Stimulated activated CD4-positive, alpha-beta T cell treated with anti-CD3 and anti-CD28 coated beads, Interleukin-15, amount 100 ng/mL, for 48 hours (primary cell): ENCODE data around the gene CPLX4.
A peak's percentile ranks its signal among the peaks of the same experiment; 100 is the strongest.

Experiments
- DNase-seq, 2 donors: peaks; one replicate each; pipeline ENCODE4 v3.0.0-alpha.2; 2020; ENCODE audit warnings: low read depth in 2 of 2

The CPLX4 gene

DNA sequence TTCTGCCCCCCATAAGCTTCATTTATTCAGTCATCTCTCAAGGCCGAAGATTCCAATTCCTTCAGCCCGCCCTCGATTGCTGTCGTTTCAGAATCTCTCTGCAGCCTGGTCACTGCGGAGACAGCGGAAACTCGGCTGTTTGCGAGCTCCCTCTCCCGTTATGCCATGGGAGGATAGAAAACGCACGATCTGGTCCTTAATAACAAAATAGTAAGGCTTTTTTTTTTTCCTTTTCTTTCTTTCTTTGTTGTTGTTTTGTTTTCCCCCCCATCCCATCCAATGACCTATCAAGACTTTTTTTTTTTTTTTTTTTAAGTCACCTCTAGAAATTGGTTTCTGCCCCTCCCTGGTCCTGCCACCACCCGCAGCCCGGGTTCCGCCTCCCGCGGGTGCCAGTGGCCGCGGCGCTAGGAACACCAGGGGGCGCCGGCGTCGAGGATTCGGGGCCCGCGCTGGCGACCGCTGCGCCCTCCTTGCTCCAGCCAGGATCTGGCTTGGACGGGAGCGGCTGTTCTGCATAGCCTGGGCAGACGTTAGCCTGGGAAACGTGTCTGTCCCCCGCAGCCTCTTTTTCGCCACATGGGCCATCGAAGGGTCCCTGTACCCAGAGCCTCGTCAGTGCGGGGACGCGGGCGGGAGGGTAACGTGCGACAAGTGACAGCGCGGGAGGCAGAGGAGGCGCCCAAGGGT is 10.1 kb downstream of the CPLX4 start:
- DNase-seq: peak; percentile 8 to 65

DNA sequence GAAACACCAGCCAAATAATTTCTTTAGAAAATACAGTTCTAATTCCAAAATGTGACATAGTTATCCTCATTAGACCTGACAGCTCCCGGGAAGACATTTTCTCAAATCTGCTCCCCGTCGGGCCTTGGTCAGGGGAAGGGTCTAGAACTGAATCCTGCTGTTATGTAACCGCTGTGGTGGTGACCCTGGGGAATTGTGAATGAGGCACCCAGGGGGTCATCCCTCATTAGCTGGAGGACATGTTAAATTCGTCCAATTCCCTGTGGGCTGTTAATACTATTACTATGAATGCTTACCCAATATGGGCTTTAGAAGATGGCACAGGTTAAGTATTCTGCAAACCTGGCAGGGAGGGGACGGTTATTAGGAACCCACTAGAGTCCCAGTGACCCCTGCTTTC is 11.8 kb downstream of the CPLX4 start:
- no peak for DNase-seq

DNA sequence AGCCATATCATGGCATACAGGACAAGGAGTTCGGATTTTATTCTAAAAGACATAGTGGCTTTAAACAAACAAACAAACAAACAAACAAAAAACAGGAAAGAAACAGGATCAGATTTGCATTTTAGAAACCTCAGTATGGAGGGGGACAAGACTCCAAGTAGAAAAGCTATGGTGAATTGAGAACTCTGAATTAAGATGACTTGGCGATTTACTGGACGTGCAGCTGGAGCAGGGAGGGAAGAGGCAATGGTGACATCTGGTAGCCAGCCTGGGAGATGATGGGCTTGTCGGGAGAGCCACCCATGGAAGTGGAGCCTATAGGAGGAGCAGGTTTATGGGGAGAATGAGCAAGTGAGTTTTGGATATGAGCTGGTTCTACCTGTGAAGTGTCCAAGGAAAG is 13.2 kb downstream of the CPLX4 start:
- DNase-seq: no peak

DNA sequence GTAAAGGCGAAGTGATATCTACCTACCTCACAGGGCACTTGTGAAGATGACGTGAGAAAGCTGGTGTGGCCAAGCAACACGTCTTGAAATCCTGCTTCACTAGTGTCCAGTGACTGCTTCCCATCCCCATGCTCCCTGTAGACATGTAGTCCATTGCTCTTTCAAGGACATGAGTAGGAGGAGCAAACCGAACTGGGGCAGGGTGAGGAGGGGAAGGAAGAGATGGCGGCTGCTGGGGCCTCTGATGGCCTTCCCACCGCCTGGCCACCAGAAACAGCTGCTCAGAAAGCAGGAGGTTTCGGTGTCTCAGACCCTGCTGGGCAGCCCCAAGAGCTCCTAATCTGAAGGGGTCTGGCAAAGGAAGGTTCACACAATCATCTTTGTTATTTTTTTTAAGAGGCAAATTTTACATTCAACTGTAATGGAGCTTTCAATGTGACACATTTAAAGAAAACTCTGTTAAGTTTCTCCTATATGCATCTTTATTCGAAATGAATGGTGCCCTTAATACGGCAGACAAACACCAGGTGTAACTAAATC is 14.7 kb downstream of the CPLX4 start:
- DNase-seq: no peak

DNA sequence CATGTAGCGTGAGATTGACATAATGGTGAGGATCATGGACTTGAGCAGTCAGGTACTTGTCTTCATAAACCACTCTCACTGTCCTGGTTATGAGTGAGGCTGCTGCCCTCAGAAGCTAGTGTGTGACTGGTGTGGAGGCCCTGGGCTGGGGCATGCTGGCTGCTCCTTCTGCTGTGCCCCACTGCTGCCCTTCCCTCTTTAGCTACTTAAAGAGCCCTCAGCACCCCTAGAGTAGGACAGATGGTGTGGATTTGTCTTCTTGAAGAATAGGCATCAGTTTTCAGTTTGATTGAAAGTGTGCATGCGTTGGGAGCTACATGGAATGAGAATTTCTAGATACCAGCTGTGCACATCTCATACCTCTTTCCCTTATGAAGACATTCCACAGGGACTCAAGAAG is 15.4 kb downstream of the CPLX4 start:
- no peak for DNase-seq

DNA sequence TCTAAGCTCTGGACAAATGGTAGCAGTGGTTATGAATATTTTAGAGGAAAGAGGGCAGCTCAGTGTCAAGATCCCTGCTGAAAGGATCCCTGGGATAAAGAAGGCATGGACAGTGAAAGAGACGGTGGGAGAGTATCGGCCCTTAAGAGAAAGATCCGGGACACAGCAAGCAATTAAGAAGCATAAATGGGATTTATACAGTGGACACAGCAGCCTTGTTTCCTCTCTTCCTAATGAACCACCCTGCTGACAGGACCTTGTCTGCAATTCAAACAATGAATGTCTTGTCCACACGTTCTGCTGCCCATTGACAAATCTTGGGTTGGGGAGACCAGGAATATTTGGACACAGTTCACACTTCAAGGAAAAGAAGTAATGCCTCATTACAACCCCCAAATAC is 16.5 kb downstream of the CPLX4 start:
- DNase-seq: no peak

DNA sequence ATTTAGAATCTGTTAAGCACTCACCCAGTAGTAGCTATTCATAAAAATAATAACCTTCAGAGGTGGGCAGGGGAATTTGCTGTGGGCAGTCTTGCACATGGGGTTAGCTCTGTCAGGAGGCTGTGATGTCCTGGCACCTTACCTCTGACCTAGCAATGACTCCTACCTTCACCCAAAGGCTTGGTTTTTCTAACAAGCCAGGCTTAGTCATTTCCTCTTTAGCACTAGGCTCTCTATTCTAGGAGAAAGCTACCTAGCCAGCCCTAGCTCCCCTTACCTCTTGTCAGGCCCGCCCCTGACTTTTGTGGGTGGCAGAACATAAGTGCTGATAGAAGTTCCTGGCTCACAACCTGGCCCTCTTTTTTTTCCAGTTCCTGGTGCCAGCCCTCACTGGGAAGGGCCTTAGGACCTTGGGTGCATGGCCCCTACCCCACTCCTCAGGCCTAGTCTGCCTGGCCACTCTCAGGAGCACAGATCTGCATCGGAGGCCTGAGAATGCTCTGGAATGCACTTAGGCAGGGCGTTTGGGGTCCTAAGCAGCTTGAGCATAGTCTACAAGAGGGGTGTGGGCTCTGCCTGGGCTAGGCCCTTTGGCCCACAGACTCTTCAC is 17.7 kb downstream of the CPLX4 start:
- no peak for DNase-seq

DNA sequence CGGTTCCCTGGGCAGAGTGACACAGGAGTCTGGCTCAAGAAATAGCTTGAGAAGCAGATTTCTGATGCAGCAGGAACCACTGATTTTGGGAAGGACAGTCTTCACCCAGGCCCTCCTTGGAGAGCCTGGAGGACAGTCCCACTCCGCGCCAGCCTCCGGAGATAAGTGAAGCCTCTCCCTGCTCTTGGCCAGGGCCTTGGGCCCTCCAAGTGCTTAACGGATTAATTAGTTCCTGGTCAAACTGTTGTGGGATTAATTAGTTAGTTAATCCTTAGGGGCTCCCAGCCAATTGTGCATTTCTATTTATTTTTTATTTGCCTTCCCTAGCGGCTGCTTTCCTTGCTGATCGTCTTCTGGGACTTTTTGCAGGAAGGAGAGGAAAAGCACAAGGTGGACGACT is 19.6 kb downstream of the CPLX4 start:
- DNase-seq: no peak

DNA sequence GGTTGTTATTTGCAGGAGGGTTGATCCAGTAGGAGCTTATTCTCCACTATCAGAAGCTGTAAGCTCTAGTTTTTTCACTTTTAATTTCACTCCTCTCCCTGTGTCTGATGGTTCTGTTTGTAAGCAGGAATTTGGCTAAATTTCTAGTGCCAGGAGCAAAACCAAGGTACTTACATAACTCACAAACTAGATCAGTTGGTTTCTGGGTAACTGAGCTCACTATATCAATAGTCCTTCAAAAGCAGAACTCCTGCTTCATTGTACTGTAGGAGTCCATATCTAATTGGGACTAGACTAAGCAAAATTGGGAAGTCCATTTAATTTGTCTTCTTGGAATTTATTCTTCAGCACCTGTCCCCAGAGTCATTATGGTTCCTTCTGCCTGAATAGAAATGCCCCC is 25.1 kb downstream of the CPLX4 start:
- no peak for DNase-seq

DNA sequence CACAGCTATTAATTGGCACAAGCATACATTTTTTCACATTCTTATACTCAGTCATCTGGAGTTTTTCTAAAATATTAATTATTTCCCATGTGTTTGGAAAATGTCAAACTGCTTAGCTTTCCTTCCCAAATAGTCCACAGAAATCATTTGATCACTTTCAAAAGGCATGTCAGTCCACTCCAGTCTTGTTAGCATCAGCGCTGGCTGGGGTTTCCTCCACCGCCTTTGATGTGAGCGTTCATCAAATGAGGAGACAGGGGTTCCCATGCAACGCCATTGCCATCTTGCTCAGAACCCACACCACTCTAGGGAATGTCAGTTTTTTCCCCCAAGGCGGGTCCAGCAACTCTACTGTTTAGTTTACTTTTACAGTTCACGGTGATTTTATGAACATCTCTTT is 32.1 kb downstream of the CPLX4 start:
- no peak for DNase-seq

DNA sequence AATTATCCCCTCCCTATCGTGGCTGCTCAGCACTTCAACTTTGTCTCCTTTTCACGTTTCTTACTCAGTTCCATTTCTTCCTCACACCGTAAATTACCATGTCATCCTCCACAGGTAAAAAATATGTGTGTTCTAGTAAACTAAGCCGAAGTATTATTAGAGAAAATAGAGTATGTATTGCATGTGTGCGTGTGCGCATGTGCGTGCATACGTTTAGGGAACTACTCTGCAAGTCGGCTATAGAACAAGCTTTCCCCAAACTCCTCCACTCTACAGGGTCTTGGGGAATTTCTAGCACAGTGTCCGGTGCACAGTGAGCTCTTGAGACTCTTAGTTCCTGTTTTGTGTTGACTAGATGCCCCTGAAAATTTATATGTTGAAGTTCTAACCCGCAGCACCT is 36.1 kb downstream of the CPLX4 start:
- no peak for DNase-seq

DNA sequence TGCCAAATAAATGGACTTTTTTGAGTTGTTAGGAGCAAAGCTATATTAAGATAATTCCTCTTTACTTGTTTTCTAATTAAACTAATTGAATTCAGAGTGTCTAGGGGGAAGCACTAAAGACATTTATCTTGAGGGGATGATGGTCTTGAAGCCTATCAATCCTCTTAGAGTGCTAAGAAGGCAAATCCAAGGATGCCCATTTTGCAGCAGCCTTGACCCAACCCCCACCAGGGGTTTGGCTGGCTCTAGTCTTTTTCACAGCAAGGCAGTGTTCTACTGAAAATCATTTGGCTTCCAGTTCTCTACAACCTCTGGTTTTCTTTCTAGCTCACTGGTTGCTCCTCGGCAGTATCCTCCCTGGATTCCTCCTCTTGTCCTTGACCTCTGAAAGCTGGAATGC is 38.7 kb downstream of the CPLX4 start:
- no peak for DNase-seq

DNA sequence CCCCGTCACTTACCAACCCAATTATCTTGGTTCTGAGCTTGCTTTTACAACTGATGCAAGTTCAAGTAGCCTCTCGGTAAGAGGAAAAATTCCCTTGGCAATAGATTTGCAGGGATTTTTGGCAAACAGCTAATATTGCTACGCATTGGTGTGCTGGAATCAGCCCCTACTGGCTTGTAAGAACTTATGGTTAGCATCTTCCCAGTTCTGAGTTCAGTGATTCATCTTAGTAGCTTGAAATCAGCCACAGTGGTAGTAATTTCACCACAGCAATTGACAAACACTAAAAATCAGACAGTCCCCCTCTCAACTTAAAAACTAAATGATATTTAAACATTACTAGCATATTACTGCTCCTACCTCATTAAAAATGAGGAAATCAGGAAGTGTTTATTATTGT is 39.3 kb downstream of the CPLX4 start:
- no peak for DNase-seq

DNA sequence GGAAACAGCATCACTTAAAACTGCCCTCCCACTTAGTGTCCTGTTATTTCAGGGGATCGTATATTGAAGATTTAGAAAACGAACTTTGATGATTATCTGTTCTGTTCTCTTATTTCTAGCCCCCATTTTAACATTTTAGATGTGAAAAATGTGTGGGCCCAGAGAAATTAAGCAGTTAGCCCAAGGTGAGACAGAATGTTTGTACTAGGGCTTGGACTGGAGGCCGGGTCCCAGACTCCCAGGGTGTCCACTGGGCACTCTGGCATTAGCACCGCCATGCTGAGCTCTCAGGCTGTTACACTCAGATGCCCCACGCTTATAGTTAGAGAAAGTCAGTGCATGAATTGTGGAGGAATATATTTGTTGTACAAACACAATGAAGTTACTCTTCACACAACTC is 39.7 kb downstream of the CPLX4 start:
- no peak for DNase-seq

DNA sequence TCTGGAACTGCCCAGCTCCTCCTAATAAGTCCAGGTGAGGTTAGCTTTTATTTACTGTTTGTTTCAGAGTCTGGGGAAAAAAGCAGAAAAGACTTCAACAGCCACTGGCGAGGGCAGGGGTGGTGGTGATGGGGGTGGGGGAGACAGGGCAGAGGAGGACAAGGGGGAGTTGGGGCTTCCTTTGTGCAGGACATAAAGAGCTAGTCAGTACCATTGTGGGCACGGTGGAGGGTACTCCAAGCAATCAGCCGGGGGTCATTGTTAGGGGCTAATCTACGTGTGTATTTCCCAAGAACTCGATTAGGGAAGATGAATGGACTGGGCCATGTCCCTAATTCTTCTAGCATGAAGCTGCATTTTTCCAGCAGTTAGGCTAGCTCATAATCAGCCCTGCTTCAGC is 42.4 kb downstream of the CPLX4 start:
- no peak for DNase-seq

DNA sequence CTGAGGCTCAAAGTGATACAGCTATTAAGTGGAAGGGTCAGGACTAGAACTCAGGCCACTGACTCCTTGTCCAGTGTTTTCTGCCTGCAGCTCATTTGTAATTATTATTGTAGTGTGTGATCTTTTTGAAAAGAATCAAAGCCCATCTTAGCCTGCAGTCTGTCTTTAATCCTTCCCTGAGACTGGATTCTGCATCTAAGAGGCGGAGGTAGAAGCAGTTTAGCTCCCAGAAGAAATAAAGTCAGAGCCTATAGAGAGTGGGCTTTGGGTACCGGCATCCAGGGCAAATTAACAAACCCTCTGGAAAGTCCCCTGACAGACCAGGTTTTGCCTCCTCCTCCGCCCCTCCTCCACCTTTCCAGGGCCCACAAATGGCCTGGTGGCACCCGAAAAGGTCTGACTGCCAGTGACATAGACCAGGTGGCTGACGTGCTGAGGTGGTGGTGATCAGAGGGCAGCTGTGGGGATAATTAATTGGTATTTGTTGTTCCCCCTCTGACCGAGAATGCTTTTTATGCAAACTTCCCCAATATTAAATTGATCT is 43.0 kb downstream of the CPLX4 start:
- DNase-seq: no peak

DNA sequence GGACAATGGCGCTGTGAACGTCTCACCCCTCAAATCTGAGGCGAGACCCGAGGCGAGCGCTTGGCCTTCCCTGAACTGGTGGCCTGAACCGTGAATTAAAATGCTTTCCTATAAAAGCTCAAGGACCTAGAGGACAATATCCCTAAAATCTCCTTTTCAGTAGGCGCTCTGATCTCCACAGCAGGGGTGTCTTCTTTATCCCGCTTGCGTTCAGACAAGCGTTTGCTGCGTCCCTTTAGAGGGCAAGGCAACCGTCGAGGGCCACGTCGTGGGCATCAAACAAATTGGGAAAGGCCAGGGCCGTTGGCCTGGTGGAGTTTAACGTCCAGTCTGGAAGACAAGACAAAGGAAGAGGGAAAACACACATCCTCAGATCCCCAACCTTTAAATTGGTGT is 43.9 kb downstream of the CPLX4 start:
- no peak for DNase-seq

DNA sequence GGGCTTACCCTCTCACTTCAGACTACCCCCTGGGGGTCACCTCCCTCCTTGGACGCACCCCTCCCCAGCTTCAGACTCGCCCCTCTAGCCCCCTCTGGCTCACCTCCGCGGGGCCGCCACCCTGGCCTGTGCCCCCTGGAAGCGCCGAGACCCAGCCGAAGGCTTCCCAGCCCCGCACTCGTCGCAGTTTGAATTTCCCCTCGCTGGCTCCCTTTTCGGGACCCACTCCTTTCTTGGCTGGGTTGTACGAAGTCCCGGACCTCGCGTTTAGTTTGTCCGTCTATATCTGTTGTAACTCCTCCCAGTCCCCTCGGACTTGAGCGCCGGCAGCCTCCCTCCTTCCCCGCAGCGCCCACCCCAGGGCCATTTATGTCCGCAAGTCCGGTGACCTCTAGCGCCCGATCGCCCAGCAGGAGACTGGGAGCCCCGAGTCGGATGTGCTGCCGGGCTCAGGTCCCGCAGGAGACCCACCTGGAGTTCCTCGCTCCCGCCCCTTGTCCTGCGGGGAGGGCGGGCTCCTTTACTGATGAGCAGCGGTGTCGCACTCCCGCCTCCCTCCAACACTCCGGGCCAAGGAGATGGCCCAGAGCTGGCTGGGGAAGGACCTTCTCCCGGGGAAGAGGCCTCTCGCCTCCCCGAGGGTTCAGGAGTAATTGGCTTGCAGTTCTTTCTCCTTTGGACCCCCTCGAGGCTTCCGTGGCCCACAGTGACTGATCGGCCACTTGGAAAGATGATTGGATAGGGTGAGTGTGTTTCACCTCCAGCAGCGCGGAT is 44.5 kb downstream of the CPLX4 start:
- DNase-seq: no peak

DNA sequence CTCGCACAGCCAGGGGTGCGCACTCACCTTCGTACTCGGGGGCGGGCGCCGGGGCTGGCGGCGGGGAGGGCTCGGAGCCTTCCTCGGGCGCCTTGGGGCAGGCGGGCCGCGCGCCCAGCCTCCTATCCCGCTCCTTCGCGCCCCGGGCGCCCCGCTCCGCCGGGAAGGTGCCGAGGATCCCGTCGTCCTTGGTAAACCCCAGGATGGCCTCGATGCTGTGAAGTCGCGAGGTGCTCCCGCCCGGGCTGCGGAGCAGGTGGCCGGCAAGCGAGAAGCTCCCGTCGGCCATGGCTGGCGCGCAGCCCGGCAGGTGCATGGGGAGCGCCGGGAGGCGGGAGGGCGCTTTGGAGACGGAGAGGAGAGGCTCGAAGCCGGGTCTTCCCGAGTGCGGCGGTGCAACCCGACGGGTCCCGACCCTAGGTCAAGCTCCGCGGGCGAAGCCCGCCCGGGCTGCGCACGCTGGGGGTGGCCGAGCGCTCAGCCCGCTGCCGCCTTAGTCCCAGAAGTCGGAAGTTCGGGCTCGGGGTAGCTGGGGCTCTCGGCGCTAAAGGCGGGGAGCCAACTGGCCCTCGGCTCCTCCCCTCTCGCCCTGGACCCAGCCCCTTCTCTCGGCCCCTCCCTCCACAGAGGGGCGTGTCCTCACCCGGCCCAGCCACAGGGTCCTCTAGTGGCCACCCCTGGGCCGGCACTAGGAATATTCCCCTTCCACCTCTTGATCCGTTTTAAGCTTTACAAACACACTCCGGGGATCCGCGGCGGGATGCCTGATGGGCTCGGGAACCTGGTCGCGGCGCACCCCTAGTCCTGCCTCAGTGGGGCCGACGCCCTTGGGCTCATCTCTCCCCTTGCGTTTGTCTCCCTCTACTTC is 45.3 kb downstream of the CPLX4 start, which contains the start of gene RAX:
Gene RAX, minus strand, starts transcription at position 564 of the 868 bp plus-strand sequence. Its CDS starts 248 bp downstream, at position 316.
- DNase-seq: no peak

DNA sequence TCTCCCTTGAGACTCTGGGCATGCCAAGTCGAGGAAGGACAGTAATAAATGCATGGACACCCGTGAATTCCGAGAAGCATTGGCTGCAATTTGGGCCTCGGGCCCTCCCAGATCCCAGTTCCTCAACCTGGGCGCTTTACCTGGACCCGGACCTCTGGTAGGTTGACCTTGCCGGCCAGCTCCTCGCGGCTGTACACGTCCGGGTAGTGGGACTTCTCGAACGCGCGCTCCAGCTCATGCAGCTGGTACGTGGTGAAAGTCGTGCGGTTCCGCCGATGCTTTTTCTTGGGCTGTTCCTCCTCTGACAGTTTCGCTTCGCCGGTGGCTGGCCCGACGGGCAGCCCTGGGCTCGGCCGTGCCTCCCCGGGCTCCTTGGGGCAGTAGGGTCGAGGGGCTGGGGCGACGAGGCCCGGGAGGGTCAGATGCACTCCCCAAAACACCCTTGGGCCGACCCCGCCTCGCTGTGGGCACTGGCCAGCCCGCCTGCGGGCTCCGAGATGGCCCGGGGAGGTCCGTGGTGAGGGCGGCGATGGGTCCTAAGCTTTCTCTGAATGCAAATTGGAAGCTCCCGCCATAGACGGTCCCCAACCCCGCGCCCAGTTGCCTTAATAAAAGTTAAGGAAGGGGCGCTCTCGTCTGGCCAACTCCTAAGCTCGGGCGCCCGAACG is 46.1 kb downstream of the CPLX4 start:
- DNase-seq: no peak
